Astrocyte (in vitro differentiated cells and primary cell): ENCODE data around the gene METRN. TPM values are rescaled to one million over a fixed set of nuclear protein-coding genes. Genes with fewer than 3 reads are reported as not detected.
"Not testable (repeated sequence)": the region's sequence is repeated elsewhere in the genome, so short reads cannot be mapped to it uniquely, and the experiment has no call there.

Source experiments
- DNase-seq: peaks from one replicate; pipeline ENCODE4 v3.0.0-alpha.2; 2010; ENCODE audit warnings: low read depth
- FAIRE-seq: peaks from 2 replicates; lab custom pipeline; 2011; peaks lifted over from hg19 to GRCh38; lab: Jason Lieb, UNC
- H2AFZ ChIP-seq: 2 replicates; pipeline ENCODE4 v1.6.0; 2012; ENCODE audit warnings: low read depth, low read length, inconsistent platforms
- H3K27ac ChIP-seq: 2 replicates; pipeline ENCODE4 v1.5.1; 2011; ENCODE audit warnings: low read depth, low read length, inconsistent platforms
- H3K27me3 ChIP-seq: 2 replicates; pipeline ENCODE4 v1.6.0; 2011; ENCODE audit warnings: low read length, inconsistent platforms; ENCODE audit not compliant: insufficient read depth
- H3K36me3 ChIP-seq: 2 replicates; pipeline ENCODE4 v1.5.1; 2011; ENCODE audit warnings: low read length, inconsistent platforms; ENCODE audit not compliant: insufficient read depth
- H3K4me1 ChIP-seq: 2 replicates; pipeline ENCODE4 v1.5.1; 2011; ENCODE audit warnings: low read length, inconsistent platforms; ENCODE audit not compliant: insufficient read depth
- H3K4me2 ChIP-seq: 2 replicates; pipeline ENCODE4 v1.6.0; 2012; ENCODE audit warnings: low read length, inconsistent platforms
- H3K4me3 ChIP-seq: 2 replicates; pipeline ENCODE4 v1.5.1; 2011; ENCODE audit warnings: low read depth, mild to moderate bottlenecking, low read length, inconsistent platforms; ENCODE audit not compliant: insufficient read depth
- H3K79me2 ChIP-seq: 2 replicates; pipeline ENCODE4 v1.6.0; 2012; ENCODE audit warnings: mild to moderate bottlenecking, low read length, inconsistent platforms; ENCODE audit not compliant: insufficient read depth
- H3K9ac ChIP-seq: 2 replicates; pipeline ENCODE4 v1.6.0; 2012; ENCODE audit warnings: mild to moderate bottlenecking, low read length, inconsistent platforms
- H3K9me3 ChIP-seq: 2 replicates; pipeline ENCODE4 v1.5.1; 2012; ENCODE audit warnings: low read depth, mild to moderate bottlenecking, low read length, inconsistent platforms; ENCODE audit not compliant: insufficient read depth
- H4K20me1 ChIP-seq: 2 replicates; pipeline ENCODE4 v1.6.0; 2012; ENCODE audit warnings: low read length, inconsistent platforms; ENCODE audit not compliant: insufficient read depth
- H3K27ac Mint-ChIP-seq: one replicate; pipeline ENCODE4 v1.8.0; 2021; ENCODE audit warnings: mild to moderate bottlenecking, mixed read lengths; ENCODE audit not compliant: unreplicated experiment
- H3K27me3 Mint-ChIP-seq: one replicate; pipeline ENCODE4 v1.8.0; 2021; ENCODE audit warnings: low read depth, mixed read lengths; ENCODE audit not compliant: unreplicated experiment
- H3K36me3 Mint-ChIP-seq: one replicate; pipeline ENCODE4 v1.8.0; 2021; ENCODE audit warnings: low read depth, mixed read lengths; ENCODE audit not compliant: unreplicated experiment
- H3K4me1 Mint-ChIP-seq: one replicate; pipeline ENCODE4 v1.8.0; 2021; ENCODE audit warnings: low read depth, mixed read lengths; ENCODE audit not compliant: unreplicated experiment
- H3K4me3 Mint-ChIP-seq: one replicate; pipeline ENCODE4 v1.8.0; 2021; ENCODE audit warnings: mild to moderate bottlenecking, moderate library complexity, mixed read lengths; ENCODE audit not compliant: unreplicated experiment
- H3K9me3 Mint-ChIP-seq: one replicate; pipeline ENCODE4 v1.8.0; 2021; ENCODE audit warnings: mild to moderate bottlenecking, mixed read lengths; ENCODE audit not compliant: unreplicated experiment
- CTCF ChIP-seq: IDR thresholded peaks from 2 replicates; pipeline ENCODE4 v1.5.1; 2011; ENCODE audit warnings: low read depth, mild to moderate bottlenecking, inconsistent platforms, low read length, moderate library complexity; ENCODE audit not compliant: insufficient read depth
- EZH2 ChIP-seq: IDR thresholded peaks from 2 replicates; pipeline ENCODE4 v1.6.1; 2012; ENCODE audit warnings: mild to moderate bottlenecking, low read length, inconsistent platforms; ENCODE audit not compliant: insufficient read depth
- total RNA-seq: library from RNA; stranded (reverse); gene quantifications from 2 replicates; pipeline ENCODE4 v1.2.1, GENCODE V29; 2021

Gene METRN
- total RNA-seq, 1 donor from 2014 or later, result 31.5 TPM

- Histone ChIP-seq H3K9me3 (no peaks in the 10 kb centered on the region), H2AFZ (no peak overlapping the region), H3K4me2 (peak overlapping the region; percentile 22), H3K4me1 (peaks cover 8% of the 10 kb centered on the region), H3K36me3 (no peaks in the 10 kb centered on the region), H3K79me2 (no peaks in the 10 kb centered on the region), H3K27me3 (peaks cover 2% of the 10 kb centered on the region), H3K9ac (no peak overlapping the region), H3K4me3 (no peak overlapping the region), H4K20me1 (no peaks in the 10 kb centered on the region), H3K27ac (no peak overlapping the region)
- Mint-ChIP-seq H3K4me3 (no peak overlapping the region), H3K4me1 (peaks cover 5% of the 10 kb centered on the region), H3K27ac (no peak overlapping the region), H3K27me3 (peaks cover 12% of the 10 kb centered on the region), H3K36me3 (no peaks in the 10 kb centered on the region), H3K9me3 (peaks cover 2% of the 10 kb centered on the region)
- FAIRE-seq (no peak), DNase-seq (no peak)
- TF ChIP-seq EZH2, result no peak
- no peak for TF ChIP-seq CTCF
These were observed 36.5 kb downstream of the METRN start for GRCh38 chr16:751152-752006.

- H2AFZ ChIP-seq, result no peak overlapping the region
- H3K36me3 Mint-ChIP-seq, result no peaks in the 10 kb centered on the region
- DNase-seq (no peak), FAIRE-seq (no peak)
- peaks cover 5% of the 10 kb centered on the region for H3K9me3 Mint-ChIP-seq
- H3K4me1 Mint-ChIP-seq, result peaks cover 5% of the 10 kb centered on the region
- H3K27ac ChIP-seq, result no peak overlapping the region
- H3K9me3 ChIP-seq, result no peaks in the 10 kb centered on the region
- no peaks in the 10 kb centered on the region for H4K20me1 ChIP-seq
- peak overlapping the region; percentile 16 for H3K4me3 Mint-ChIP-seq
- H3K4me3 ChIP-seq, result no peak overlapping the region
- peaks cover 14% of the 10 kb centered on the region for H3K27me3 Mint-ChIP-seq
- no peaks in the 10 kb centered on the region for H3K79me2 ChIP-seq
- H3K27ac Mint-ChIP-seq, result no peak overlapping the region
- TF ChIP-seq CTCF (no peak), EZH2 (no peak)
- no peaks in the 10 kb centered on the region for H3K36me3 ChIP-seq
- H3K4me2 ChIP-seq, result peak overlapping the region; percentile 22
- peaks cover 2% of the 10 kb centered on the region for H3K27me3 ChIP-seq
- peaks cover 8% of the 10 kb centered on the region for H3K4me1 ChIP-seq
- no peak overlapping the region for H3K9ac ChIP-seq
These were observed 37.0 kb downstream of the METRN start for GRCh38 chr16:752007-752312.

GRCh38 chr16:754121-754607, 39.2 kb downstream of the METRN start:
- H3K4me3 Mint-ChIP-seq, H3K9me3 ChIP-seq, H3K27ac Mint-ChIP-seq, H2AFZ ChIP-seq, H3K9ac ChIP-seq, H3K9me3 Mint-ChIP-seq, H3K4me3 ChIP-seq, H3K4me1 Mint-ChIP-seq, H3K36me3 ChIP-seq, FAIRE-seq, H4K20me1 ChIP-seq, H3K79me2 ChIP-seq, H3K27me3 ChIP-seq, H3K27ac ChIP-seq, DNase-seq, H3K4me1 ChIP-seq, H3K4me2 ChIP-seq, H3K36me3 Mint-ChIP-seq: not testable (repeated sequence)
- H3K27me3 Mint-ChIP-seq, result peaks cover 14% of the 10 kb centered on the region
